GM23338 (cell line): ENCODE results near the gene PDCD4.

Experiments
- EZH2 ChIP-seq: fragments of 200-600 bp; sonication (generic); IDR thresholded peaks from one replicate; pipeline ENCODE4 v1.8.0; 2017; ENCODE audit warnings: antibody characterized with exemption, mild to moderate bottlenecking, low read depth; ENCODE audit not compliant: unreplicated experiment
- EZH2phosphoT487 ChIP-seq: fragments of 200-600 bp; sonication (generic); IDR thresholded peaks from one replicate; pipeline ENCODE4 v1.8.1; 2018; ENCODE audit warnings: antibody characterized with exemption; ENCODE audit not compliant: unreplicated experiment
- POLR2AphosphoS5 ChIP-seq: IDR thresholded peaks from 2 replicates; pipeline ENCODE4 v1.6.1; 2016; ENCODE audit warnings: antibody characterized with exemption, low read depth
- REST ChIP-seq: IDR thresholded peaks from one replicate; pipeline ENCODE4 v1.6.1; 2018; ENCODE audit warnings: antibody characterized with exemption; ENCODE audit not compliant: unreplicated experiment
- STAT1 ChIP-seq: IDR thresholded peaks from one replicate; pipeline ENCODE4 v1.6.1; 2016; ENCODE audit warnings: antibody characterized with exemption; ENCODE audit not compliant: unreplicated experiment
- TF ChIP-seq, protein P1 (sequence below), 2 experiments: fragments of 200-600 bp in 1 of 2; sonication (generic) in 1 of 2; conservative IDR thresholded peaks; 2 replicates each; pipeline versions ENCODE4 v1.5.1 to v1.6.1; 2016 to 2017; ENCODE audit warnings: antibody characterized with exemption in 2 of 2, low read depth in 2 of 2, mild to moderate bottlenecking in 2 of 2, moderate library complexity in 1 of 2

DNA sequence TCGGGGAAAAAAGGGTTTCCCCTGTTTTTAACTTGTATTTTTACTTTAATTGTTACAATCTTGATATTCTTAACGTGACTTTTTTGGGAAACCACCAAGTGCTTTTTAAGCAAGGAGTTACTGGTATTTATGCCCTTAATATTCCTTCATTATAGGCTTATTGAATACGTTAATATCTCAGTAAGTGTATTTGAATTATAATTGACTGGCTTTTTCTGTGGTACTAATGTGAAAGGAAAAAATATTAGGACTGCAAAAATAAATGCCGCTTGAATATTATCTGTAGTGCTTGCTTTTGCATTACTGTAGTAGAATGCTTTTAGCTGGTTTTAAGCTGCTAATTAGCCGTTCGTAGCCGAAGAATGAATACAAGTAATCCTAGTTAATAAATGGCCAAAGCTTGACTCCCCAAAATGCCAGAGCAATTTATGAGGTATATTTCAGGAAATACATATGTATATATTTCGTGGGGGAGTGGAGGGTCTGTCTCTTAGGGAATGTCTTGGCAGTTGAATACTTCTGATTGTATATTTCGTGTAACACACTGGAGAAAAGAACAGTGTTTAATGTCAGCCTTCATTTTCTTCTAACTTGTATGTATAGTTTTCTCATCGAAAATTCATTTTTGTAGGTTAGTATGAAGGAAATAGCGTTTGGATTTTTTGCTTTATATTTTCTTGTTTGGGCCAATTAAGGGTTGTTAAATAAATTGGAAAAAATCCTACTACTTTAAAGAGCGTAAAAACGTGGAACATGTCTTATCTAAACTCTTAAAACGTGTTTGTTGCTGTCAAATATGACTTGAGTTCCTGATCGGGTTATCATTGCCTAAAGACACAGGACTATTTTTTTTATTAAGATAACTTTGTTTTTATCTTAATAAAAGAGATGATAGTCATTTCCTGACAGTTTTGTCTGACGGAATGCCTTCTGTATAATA is 1.5 kb downstream of the PDCD4 start:
- no peak for TF ChIP-seq POLR2AphosphoS5
- TF ChIP-seq EZH2phosphoT487 = no peak
- TF ChIP-seq, protein P1, sequence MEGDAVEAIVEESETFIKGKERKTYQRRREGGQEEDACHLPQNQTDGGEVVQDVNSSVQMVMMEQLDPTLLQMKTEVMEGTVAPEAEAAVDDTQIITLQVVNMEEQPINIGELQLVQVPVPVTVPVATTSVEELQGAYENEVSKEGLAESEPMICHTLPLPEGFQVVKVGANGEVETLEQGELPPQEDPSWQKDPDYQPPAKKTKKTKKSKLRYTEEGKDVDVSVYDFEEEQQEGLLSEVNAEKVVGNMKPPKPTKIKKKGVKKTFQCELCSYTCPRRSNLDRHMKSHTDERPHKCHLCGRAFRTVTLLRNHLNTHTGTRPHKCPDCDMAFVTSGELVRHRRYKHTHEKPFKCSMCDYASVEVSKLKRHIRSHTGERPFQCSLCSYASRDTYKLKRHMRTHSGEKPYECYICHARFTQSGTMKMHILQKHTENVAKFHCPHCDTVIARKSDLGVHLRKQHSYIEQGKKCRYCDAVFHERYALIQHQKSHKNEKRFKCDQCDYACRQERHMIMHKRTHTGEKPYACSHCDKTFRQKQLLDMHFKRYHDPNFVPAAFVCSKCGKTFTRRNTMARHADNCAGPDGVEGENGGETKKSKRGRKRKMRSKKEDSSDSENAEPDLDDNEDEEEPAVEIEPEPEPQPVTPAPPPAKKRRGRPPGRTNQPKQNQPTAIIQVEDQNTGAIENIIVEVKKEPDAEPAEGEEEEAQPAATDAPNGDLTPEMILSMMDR (conservative IDR thresholded peaks at IDR 0.05; ENCODE audit: low read depth in 2 of 2) = no peak
- TF ChIP-seq EZH2 = no peak
- no peak for TF ChIP-seq REST
- no peak for TF ChIP-seq STAT1
